ENCODE results near the gene WDR76.

WDR76 gene

DNA sequence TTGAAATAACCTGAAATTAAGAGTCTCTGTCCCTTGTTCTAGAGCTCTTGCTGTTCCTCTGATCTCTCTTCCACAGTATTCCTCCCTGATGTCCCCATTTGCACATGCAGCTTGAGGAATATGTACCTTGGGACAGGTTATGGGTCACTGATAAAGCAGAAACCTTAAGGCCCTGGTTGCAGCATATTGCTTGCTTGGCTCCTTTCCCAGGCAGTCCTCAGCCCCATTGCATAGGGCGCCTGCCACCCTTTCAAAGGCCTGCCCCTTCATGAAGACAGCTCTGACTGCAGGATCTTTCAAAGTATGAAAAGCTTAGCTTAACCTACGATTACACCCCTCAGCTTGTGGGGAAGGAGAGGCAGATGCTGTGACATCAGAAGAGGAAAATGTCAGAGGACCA, 51.6 kb downstream of the WDR76 start:
- DNase-seq (ENCODE audit: low read depth) = no peak

DNA sequence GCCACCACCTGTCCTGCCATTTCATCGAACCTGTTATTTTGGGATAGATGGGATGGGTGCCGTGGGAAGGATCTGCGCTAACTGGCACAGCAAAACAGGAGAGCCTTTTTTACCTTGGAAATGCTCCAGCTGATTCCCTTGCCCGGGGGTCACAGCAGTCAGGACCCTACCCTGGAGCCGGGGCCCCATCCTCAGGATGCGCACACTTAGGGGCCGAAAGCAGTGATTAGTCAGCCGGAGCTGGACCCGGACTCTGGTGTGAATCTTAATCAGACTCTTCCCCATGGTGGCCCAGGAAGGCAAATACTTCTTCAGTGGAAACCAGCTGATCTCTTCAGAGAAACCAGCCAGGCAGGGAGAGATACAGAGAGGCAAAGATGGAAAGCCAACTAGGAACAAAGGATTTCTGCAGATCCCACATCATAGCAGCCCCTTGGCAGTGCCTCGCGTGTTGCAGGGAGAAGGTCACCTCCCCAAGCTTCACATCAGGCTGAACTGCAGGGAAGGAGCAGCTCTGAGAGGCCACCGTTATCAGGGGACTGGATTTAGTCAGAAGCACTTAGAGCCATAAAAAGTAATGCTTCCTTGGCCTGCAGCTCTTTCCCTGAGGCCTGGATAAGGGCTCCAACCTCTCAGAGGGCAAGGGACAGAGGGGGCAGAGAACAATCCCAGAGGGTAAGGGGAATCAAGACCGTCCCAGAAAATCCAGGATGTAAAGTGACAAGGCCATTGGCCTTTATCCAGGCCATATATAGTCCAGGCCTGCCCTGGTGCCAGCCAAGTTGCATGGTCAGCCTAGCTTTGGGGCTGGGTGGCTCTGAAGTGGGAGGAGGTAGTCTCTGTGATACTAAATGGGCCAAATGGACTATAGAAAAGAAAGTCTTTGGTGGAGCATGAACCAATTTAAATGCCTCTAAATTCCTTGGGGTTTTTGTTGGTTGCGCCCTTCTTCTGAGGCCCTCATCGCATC, 52.9 kb downstream of the WDR76 start:
- DNase-seq (ENCODE audit: low read depth) = no peak

DNA sequence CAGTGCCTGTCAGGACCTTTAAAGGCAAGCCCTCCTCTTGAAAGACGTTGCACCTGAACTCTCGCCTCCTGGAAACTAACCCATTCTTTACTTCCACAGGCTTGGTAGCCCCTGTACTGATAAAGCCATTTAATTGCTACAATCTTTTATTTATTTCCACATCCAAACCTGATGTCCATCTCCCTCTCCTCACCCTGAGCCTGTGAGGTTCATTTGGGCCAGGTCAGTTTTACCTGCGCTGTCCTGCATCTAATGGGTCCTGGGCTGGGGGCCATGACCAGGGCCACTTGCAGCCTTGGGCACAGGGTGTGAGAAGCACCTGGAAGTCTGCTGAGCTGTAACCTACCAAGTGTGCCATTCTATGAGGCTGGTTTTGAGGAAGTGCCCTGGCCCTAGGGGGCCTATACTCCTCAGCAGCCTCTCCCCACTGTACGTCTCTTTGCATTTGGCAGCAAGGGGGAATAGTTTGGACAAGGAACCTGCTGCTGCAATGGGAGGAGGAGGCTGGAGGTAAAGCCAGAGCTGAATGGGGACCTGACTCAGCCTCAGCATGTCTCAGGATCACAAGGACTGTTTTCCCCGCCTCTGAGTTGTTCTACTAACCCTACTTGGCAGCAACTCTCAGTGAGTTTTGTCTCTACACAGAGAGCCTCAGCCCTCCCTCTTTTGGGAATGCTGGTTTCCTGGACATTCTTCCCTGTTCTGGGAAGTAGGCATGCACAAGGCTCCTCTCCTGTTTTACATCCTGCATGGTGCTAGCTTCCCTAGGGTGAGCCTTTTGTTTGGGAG, 53.8 kb downstream of the WDR76 start:
- DNase-seq (ENCODE audit: low read depth) = peak; percentile 64

DNA sequence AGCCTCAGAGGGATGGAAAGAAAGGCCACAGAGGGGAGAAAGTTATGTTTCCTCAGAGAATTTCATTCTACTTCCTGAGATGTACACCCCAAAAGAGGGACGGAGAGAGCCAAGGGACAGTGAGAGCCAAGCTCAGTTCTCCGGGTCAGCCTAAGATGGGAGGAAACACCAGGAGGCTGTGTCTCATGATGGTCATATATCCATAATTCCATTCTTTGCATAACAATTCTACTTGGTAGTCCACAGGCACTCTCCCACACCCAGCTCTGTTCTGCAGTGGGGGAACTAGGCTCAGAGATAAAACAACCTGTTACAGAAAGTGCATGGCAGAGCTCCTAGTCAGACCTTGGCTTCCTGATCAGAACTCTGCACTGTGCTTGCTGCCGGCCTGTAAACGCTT, 54.4 kb downstream of the WDR76 start:
- no peak for DNase-seq (ENCODE audit: low read depth)

DNA sequence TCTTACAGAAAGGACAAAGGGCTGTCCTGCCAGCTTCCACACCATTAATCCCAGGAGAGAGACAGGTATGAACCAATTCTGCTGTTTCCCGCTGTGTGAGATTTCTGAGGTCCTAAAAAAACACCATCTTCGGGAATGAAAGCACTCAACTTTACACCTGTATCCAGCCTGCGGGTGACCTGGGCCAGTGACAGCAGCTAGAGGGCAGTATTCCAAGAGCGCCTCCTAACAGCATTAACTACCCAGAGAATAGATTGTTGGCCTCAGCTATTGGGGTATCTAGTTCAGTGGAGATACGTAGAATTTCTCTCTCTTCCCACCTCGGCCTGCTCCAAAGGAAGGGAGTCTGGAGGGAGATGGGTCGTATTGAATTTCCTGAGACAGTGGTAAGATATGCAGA, 55.1 kb downstream of the WDR76 start:
- no peak for DNase-seq (ENCODE audit: low read depth)

DNA sequence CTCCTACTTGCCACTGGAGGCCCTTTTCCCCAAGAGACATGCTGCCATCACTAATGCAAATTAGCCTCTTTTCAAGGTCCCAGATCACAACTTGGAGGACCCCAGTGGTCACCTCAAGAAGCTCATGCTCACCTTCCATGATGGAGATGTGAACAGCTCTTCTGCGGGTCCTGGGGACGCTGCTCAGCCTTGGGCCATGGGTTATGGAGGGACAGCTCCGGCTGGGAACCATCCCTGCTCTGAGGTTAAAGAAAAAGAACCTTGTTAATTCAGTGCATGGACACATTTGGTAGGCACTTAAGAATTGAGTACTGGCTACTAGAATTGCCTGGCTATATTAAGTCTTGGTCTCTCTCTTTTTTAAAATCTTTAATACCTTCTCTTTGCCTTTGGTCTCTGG, 56.8 kb downstream of the WDR76 start:
- DNase-seq (ENCODE audit: low read depth) = no peak

DNA sequence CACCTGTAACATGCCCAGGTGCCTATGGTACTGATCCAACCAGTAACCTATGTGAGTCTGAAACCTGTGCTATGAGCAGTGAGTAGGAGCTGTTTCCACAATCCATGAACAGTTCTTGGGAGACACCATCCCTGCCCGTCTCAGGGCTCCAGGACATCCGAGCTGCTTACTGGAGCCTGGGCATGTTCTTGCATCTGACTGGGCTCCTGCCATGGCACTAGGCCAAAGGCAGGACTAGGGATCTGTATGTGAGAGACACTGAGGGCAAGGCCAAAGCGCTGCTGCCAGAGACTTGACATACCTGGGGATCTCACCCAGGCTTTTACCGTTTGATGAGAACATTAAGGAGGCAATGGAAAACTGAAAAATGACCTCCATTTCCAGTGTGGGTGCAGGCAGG, 59.8 kb downstream of the WDR76 start:
- DNase-seq (ENCODE audit: low read depth) = no peak

DNA sequence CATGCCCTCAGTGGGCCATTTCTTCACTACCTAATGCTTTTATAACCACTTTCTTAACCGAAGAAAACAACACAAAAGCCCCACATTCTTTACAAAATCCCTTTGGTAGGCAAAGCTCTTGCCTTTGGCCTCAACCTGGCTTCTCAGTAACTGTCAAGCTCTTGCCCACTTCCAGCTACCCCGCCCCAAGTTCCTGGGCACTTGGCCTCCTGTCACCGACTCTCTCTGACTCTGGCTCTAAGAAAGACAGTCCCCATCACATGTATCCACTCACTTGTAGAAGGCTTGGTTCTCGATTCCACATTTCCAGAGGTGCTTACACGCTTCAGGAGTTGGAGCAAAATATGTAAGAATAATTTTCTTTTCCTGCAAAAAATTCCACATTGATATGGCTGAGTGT, 61.1 kb downstream of the WDR76 start:
- no peak for DNase-seq (ENCODE audit: low read depth)

DNA sequence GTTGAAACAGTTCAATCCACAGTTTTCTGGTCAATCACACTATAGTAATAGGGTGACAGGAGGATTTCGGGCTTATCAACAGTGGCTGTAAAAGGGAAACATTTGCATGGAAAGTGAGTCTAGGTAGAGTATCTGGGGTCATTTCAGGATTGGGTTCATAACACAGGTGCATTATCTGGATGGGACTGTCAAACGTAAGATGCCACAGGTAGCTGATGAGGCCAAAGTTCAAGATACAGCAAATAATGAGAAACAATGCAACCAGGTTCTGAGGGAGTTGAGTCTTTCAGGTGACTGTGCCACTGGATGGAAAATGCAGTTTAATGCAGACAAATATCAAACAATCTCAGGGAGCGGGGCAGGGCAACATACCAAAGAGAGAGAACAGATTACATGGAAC, 62.2 kb downstream of the WDR76 start:
- no peak for DNase-seq (ENCODE audit: low read depth)

DNA sequence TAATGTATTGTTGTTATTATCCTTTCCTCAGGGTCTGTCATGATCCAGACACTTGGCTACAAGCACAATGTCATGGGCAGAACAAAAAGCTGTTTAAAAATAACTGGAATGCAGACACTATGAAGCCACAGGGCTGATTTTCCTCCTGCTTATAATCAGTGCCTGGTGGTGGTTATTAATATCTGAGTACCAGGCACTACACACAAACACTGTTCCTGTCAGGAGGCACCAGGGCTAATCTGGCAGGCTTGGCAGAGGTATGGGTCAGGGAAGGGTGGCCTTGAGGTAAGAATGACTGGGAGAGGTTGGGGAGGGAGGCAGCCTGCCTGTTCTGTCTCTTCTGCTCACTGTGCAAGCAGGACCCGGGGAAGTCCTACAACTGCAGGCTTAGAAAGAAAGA, 67.2 kb downstream of the WDR76 start:
- DNase-seq (ENCODE audit: low read depth) = no peak

DNA sequence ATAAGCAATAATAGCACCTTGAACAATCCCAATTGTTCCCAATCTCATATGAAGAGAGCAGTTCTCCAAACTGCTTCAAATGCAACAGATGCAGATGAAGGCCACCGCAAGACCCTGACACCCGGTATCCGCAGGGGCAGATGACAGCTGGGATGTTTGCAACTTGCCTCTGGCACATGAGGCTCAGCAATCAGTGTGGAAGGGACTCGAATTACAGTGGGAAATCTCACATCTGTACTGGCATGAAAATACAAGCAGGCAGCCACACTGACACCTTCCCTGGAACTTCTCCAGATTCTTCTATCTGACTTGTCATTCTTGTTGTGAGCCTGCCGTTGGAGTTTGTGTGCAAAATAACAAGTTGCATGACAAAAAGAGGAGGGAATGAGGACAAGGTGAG, 68.8 kb downstream of the WDR76 start:
- no peak for DNase-seq (ENCODE audit: low read depth)

DNA sequence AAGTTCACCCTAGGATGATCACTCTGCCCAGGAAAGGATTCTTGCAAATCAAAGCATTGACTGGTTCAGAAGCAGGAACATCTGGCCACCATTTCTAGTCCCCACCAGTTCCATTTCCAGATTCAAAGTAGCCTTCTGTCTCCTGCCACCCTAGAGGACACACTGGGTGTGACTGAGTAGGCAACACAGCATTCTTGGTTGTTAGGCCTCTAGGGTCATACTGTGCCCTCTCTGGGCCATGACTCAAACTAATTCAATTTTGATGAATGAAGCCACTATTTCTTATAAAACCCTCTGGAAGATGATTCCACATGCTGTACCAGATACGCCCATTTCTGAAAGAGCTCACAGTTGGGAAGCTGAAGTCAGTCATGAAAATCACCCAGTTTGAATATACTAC, 69.7 kb downstream of the WDR76 start:
- DNase-seq (ENCODE audit: low read depth) = no peak

DNA sequence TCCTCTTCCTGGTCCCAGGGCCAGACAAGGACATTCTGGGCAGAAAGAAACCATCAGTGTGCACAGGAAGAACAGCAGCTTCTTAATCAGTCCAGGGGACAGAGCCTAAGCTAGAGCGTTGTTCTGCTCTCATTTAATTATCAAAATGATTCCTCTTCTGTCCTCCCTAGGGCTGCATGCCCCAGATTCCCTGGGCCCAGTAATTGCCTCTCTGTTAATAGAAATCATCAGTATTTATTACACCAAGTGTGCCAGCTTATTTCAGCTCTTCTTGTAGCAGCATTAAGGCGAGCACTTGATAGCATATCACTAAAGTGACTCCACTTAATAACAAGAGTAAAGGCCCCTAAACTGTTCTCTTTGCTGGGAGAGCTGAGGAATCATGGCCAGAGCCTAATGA, 72.1 kb downstream of the WDR76 start:
- no peak for DNase-seq (ENCODE audit: low read depth)

DNA sequence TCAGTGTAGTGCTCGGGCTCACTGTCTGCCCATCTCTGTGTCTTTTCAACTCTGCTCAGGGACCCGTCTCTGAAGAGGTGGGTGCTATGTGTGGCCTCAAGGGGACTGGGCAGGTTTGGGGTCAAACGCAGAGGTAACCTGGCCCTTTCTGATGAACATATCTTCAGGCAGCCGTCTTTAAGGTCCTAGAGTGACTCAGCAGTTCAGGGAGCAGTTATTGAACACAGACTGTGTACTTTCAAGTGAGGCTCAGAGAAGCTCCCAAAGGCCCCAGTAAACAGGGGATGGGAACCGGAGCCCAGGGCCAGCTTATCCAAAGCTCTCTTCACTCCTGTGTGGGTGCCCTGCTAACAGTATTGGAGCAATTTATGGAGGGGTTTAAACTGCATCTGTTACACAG, 73.1 kb downstream of the WDR76 start:
- DNase-seq (ENCODE audit: low read depth) = no peak

DNA sequence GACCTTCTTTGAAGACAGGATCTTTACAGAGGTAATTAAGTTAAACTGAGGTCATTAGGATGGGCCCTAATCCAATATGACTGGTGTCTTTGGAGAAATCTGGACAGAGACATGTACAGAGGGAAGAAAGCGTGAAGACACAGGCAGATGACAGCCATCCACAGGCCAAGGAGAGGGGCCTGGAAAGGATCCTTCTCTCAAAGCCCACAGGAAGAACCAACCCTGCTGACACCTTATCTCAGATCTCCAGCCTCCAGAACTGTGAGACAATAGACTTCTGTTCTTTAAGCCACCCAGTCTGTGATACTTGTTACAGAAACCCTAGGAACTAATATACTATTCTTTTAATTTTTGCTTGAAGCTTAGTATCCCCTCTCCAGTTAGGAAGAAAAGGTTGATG, 74.2 kb downstream of the WDR76 start:
- no peak for DNase-seq (ENCODE audit: low read depth)

DNA sequence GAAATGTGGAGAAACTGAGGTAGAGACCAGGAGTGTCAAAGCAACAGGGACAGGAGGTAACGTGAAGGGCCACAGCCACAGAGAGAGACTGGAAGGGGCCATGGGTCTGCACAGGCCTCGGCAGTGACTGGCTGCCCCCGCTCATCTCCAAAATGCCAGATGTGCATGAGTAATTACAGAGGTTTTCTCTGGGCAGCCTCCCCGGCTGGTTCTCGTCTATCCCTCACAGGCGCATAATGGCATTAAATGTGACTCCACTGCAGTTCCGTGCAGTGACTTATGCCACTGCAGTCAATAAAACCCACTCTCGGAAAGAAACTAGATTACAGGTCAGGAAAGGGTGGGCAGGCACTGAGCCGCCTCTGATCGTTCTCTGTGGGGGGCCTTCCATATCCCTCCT, 74.7 kb downstream of the WDR76 start:
- no peak for DNase-seq (ENCODE audit: low read depth)

DNA sequence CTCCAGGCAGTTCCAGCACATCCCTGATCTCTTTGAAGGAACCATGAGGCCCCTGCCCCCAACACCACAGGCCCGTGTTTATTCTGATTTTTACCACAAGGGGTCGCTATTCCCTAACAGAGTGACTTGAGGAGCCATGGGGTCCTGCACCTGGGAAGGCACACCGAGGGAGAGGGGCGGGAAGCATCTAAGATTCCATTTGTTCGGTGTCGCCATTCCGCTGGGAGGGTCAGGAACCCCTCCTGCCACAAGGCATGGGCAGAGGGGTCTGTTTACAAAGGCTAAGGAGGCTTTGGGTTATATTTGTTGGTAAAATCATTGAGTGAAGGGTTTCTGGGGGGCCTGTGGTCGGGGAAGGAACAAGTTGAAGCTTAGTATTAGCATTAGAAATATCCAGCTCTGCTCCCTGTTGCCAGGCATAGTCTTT, 77.1 kb downstream of the WDR76 start:
- DNase-seq (ENCODE audit: low read depth) = no peak

DNA sequence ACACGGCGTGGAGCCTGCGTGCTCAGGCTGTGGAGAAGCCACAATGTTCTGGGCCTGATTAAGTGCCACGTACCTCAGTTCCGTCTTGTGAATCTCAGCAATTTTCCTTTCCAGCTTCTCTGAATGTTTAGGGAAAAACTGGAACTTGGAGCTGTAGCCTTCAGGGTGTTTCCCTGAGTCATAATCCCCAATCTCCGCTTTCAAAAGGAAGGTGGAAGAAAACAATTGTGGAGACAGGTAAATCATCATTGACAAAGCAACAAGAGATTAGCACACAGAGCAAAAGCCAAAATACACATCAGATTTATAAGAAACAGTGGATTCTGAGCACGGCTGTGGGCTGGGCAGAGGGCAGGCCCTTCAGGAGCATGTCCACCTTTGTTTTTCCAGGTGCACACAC, 79.0 kb downstream of the WDR76 start:
- no peak for DNase-seq (ENCODE audit: low read depth)

DNA sequence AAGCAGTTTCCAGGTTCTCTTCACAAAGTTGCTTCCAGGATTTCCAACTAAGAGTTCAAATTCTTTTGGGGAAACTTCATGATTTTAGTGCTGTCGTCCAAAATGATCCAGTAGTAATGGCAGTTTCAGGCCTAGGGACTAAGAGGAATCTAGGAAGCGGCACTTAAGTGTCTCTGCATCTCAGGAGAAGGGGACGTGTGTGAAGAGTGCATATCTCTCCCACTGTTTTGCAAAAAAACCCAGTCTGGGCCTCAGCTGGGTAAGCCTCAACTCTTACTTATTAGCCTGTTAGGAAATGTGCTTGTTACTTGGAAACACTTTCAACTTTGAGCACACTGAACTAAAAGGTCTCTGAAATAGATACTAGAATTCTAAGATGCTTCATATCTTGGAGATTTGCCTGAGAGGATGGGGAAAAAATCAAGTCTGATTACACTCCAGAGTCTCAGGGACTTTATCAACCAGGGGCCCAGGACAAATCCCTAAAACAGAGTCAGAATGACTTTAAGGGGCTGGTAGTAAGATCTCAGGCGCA, 81.8 kb downstream of the WDR76 start:
- no peak for DNase-seq (ENCODE audit: low read depth)

DNA sequence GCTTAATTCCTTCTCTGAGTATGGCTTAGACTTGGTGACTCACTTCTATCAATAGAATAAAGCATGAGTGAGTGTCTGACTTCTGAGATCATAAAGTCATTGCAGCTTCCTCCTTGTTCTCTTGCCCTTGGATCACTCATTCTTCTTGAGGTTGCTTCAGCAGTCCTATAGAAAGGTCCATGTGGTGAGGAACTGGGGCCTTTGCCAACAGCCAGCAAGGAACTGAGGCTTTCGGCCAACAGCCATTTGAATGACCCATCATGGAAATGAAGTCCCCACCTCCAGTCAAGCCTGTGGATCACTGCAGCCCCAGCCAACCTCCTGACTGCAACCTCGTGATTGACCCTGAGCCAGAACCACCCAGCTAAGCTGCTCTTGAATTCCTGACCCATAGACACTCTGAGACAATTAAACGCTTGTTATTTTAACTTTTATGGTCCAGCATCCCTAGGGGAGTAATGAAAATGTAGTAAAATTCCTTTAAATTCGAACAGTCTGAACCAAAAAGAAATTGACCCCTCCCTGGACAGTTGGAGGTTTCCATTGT, 84.5 kb downstream of the WDR76 start:
- DNase-seq (ENCODE audit: low read depth) = peak; percentile 100

DNA sequence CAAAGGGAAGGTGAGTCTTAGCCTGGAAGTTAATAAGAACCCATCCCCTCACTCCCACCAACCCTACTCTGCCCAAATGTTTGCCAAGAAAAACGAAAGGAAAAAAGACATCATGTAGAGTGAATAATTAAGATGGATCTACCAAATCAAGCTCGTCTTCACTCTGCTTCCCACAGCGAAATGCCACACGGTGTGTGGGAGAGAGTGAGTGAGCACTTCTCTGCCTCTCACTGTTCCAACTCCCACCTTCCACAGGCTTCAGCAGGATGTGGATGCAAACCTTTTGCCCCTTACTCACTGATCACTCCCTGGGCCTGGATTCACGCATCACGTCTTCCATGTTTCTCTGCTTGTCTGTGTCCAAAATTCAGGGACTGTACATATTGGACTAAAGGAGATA, 85.4 kb downstream of the WDR76 start:
- no peak for DNase-seq (ENCODE audit: low read depth)

DNA sequence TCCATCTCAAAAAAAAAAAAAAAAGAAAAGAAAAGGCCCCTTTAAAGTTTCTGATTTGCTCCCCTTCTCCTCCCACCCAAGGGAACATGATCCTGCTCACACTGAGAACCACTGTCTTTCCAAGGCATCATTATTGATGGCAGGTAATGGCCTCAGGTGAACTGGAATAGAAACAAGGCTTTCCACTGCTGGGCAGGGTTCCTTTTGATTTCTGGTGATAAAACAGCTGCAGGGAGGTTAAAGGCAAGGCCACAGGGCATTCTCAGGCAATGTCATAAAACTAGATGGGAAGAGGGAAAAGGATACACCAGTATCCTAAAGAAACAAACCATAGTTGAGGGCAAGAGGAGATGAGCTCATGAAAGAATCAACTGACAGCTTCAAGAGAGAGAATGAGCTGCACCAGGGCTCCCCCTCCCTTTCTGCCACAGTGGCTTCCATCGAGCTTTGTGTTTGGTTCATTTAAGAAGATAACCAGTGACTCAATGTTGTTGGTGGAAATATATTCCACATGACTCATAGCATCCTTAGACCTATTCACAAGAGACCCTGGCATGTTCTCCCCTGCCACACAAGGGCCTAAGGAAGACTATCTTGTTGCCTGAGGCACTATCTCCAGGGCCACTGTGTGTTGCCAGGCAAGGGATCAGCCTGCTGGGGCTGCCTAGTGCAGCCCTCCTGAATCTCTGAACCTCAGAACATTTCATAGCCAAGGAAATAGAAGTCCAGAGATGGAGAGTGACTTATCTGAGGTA, 86.4 kb downstream of the WDR76 start:
- DNase-seq (ENCODE audit: low read depth) = peak; percentile 96

Measured in stromal cell of bone marrow (primary cell).